Activated CD8-positive, alpha-beta memory T cell treated with anti-CD3 and anti-CD28 coated beads, Interleukin-2, amount 10 ng/mL, durations not matched to agents 7 days and 5 days (primary cell): ENCODE results near the gene GALNT16. TPM values are rescaled to one million over a fixed set of nuclear protein-coding genes. Genes with fewer than 3 reads are reported as not detected.
"Not testable (repeated sequence)": the region's sequence is repeated elsewhere in the genome, so short reads cannot be mapped to it uniquely, and the experiment has no call there.

ENCODE experiments used
- ATAC-seq: fragments of 150-1000 bp; cut with Tn5 transposase; one replicate; pipeline ENCODE4 v1.10.0; 2021; ENCODE audit warnings: moderate library complexity
- CTCF ChIA-PET: fragments of 350-600 bp; sonication (Branson Sonifier 250); formaldehyde crosslinking; loops from one replicate; lab custom pipeline; 2021; ENCODE audit warnings: antibody characterized with exemption; lab: Charles Lee
- DNase-seq: peaks from one replicate; pipeline ENCODE4 v3.0.0-alpha.2; 2020
- H3K27ac Mint-ChIP-seq: one replicate; pipeline ENCODE4 v1.8.0; 2021; ENCODE audit warnings: mild to moderate bottlenecking, mixed read lengths
- H3K27me3 Mint-ChIP-seq: one replicate; pipeline ENCODE4 v1.8.0; 2021; ENCODE audit warnings: mixed read lengths
- H3K36me3 Mint-ChIP-seq: one replicate; pipeline ENCODE4 v1.8.0; 2021; ENCODE audit warnings: mild to moderate bottlenecking, mixed read lengths
- H3K4me1 Mint-ChIP-seq: one replicate; pipeline ENCODE4 v1.8.0; 2021; ENCODE audit warnings: mixed read lengths
- H3K4me3 Mint-ChIP-seq: one replicate; pipeline ENCODE4 v1.8.0; 2021; ENCODE audit warnings: mild to moderate bottlenecking, moderate library complexity, mixed read lengths
- H3K9me3 Mint-ChIP-seq: one replicate; pipeline ENCODE4 v1.8.0; 2022; ENCODE audit warnings: low read depth, mixed read lengths
- total RNA-seq, 2 experiments: library from RNA; stranded (reverse); gene quantifications; one replicate each; pipeline ENCODE4 v1.2.3, GENCODE V29; 2021

Gene GALNT16
- total RNA-seq, 2 experiments from 2014 or later = 0.16 to 0.35 TPM

GRCh38 chr14:69263364-69263763 lies 3.4 kb downstream of the GALNT16 start:
- Mint-ChIP-seq H3K27ac (no peak overlapping the region), H3K4me3 (no peak overlapping the region), H3K4me1 (peaks cover 6% of the 10 kb centered on the region), H3K9me3 (no peaks in the 10 kb centered on the region), H3K27me3 (peaks cover 61% of the 10 kb centered on the region), H3K36me3 (no peaks in the 10 kb centered on the region)
- ATAC-seq (no peak), DNase-seq (no peak)
- CTCF ChIA-PET = no interaction called here

- no peaks in the 10 kb centered on the region for H3K36me3 Mint-ChIP-seq
- peaks cover 6% of the 10 kb centered on the region for H3K4me1 Mint-ChIP-seq
- CTCF ChIA-PET = no interaction called here
- DNase-seq (no peak), ATAC-seq (no peak)
- H3K4me3 Mint-ChIP-seq = no peak overlapping the region
- no peaks in the 10 kb centered on the region for H3K9me3 Mint-ChIP-seq
- peaks cover 57% of the 10 kb centered on the region for H3K27me3 Mint-ChIP-seq
- H3K27ac Mint-ChIP-seq = no peak overlapping the region
These were observed 3.8 kb downstream of the GALNT16 start for GRCh38 chr14:69263771-69264170.

GRCh38 chr14:69266572-69267345 lies 6.8 kb downstream of the GALNT16 start:
- H3K36me3 Mint-ChIP-seq = no peaks in the 10 kb centered on the region
- ATAC-seq = no peak
- no peak for DNase-seq
- no peaks in the 10 kb centered on the region for H3K9me3 Mint-ChIP-seq
- no peaks in the 10 kb centered on the region for H3K4me1 Mint-ChIP-seq
- CTCF ChIA-PET = no interaction called here
- H3K4me3 Mint-ChIP-seq = no peak overlapping the region
- H3K27me3 Mint-ChIP-seq = peaks cover 37% of the 10 kb centered on the region
- no peak overlapping the region for H3K27ac Mint-ChIP-seq

- no peak for DNase-seq
- CTCF ChIA-PET = no interaction called here
- no peak for ATAC-seq
- H3K27ac Mint-ChIP-seq = no peak overlapping the region
- no peaks in the 10 kb centered on the region for H3K36me3 Mint-ChIP-seq
- H3K4me1 Mint-ChIP-seq = no peaks in the 10 kb centered on the region
- H3K27me3 Mint-ChIP-seq = peaks cover 30% of the 10 kb centered on the region
- no peak overlapping the region for H3K4me3 Mint-ChIP-seq
- no peaks in the 10 kb centered on the region for H3K9me3 Mint-ChIP-seq
These were observed 7.5 kb downstream of the GALNT16 start for GRCh38 chr14:69267492-69267891.

- Mint-ChIP-seq H3K4me1 (no peaks in the 10 kb centered on the region), H3K27me3 (peaks cover 27% of the 10 kb centered on the region), H3K36me3 (no peaks in the 10 kb centered on the region), H3K4me3 (no peak overlapping the region), H3K9me3 (no peaks in the 10 kb centered on the region), H3K27ac (no peak overlapping the region)
- CTCF ChIA-PET = no interaction called here
- no peak for ATAC-seq
- no peak for DNase-seq
These were observed 8.3 kb downstream of the GALNT16 start for GRCh38 chr14:69268223-69268622.

GRCh38 chr14:69268763-69269162 lies 8.8 kb downstream of the GALNT16 start:
- Mint-ChIP-seq H3K27ac (no peak overlapping the region), H3K4me3 (no peak overlapping the region), H3K9me3 (no peaks in the 10 kb centered on the region), H3K27me3 (peaks cover 26% of the 10 kb centered on the region), H3K4me1 (no peaks in the 10 kb centered on the region), H3K36me3 (no peaks in the 10 kb centered on the region)
- CTCF ChIA-PET = no interaction called here
- ATAC-seq = no peak
- DNase-seq = no peak

- no peak overlapping the region for H3K4me3 Mint-ChIP-seq
- CTCF ChIA-PET = no interaction called here
- H3K4me1 Mint-ChIP-seq = no peaks in the 10 kb centered on the region
- H3K9me3 Mint-ChIP-seq = no peaks in the 10 kb centered on the region
- no peak for ATAC-seq
- peaks cover 22% of the 10 kb centered on the region for H3K27me3 Mint-ChIP-seq
- no peaks in the 10 kb centered on the region for H3K36me3 Mint-ChIP-seq
- no peak for DNase-seq
- H3K27ac Mint-ChIP-seq = no peak overlapping the region
These were observed 9.4 kb downstream of the GALNT16 start for GRCh38 chr14:69269381-69269780.

GRCh38 chr14:69270097-69270496 lies 10.1 kb downstream of the GALNT16 start:
- Mint-ChIP-seq H3K9me3 (no peaks in the 10 kb centered on the region), H3K4me3 (no peak overlapping the region), H3K36me3 (no peaks in the 10 kb centered on the region), H3K27me3 (peaks cover 22% of the 10 kb centered on the region), H3K27ac (no peak overlapping the region), H3K4me1 (no peaks in the 10 kb centered on the region)
- ATAC-seq (no peak), DNase-seq (no peak)
- CTCF ChIA-PET = no interaction called here

GRCh38 chr14:69270795-69271708 lies 11.1 kb downstream of the GALNT16 start:
- DNase-seq (no peak), ATAC-seq (no peak)
- Mint-ChIP-seq H3K9me3 (no peaks in the 10 kb centered on the region), H3K27ac (no peak overlapping the region), H3K36me3 (no peaks in the 10 kb centered on the region), H3K4me3 (no peak overlapping the region), H3K4me1 (no peaks in the 10 kb centered on the region), H3K27me3 (peaks cover 17% of the 10 kb centered on the region)
- CTCF ChIA-PET = no interaction called here

GRCh38 chr14:69274321-69274720 lies 14.4 kb downstream of the GALNT16 start:
- ATAC-seq (no peak), DNase-seq (no peak)
- Mint-ChIP-seq H3K4me3 (no peak overlapping the region), H3K36me3 (no peaks in the 10 kb centered on the region), H3K9me3 (no peaks in the 10 kb centered on the region), H3K27me3 (peaks cover 12% of the 10 kb centered on the region), H3K4me1 (no peaks in the 10 kb centered on the region), H3K27ac (no peak overlapping the region)
- CTCF ChIA-PET = no interaction called here

GRCh38 chr14:69275331-69275730 lies 15.4 kb downstream of the GALNT16 start:
- CTCF ChIA-PET = no interaction called here
- no peak overlapping the region for H3K4me3 Mint-ChIP-seq
- no peaks in the 10 kb centered on the region for H3K9me3 Mint-ChIP-seq
- H3K27ac Mint-ChIP-seq = no peak overlapping the region
- H3K36me3 Mint-ChIP-seq = no peaks in the 10 kb centered on the region
- H3K4me1 Mint-ChIP-seq = no peaks in the 10 kb centered on the region
- H3K27me3 Mint-ChIP-seq = peaks cover 16% of the 10 kb centered on the region
- ATAC-seq = no peak
- no peak for DNase-seq

GRCh38 chr14:69277356-69277755 lies 17.4 kb downstream of the GALNT16 start:
- H3K4me1 Mint-ChIP-seq, CTCF ChIA-PET, H3K4me3 Mint-ChIP-seq, DNase-seq, H3K36me3 Mint-ChIP-seq, H3K9me3 Mint-ChIP-seq, H3K27ac Mint-ChIP-seq, ATAC-seq: not testable (repeated sequence)
- peaks cover 18% of the 10 kb centered on the region for H3K27me3 Mint-ChIP-seq

- ATAC-seq (no peak), DNase-seq (no peak)
- Mint-ChIP-seq H3K36me3 (no peaks in the 10 kb centered on the region), H3K4me1 (no peaks in the 10 kb centered on the region), H3K9me3 (no peaks in the 10 kb centered on the region), H3K27ac (no peak overlapping the region), H3K4me3 (no peak overlapping the region), H3K27me3 (peaks cover 8% of the 10 kb centered on the region)
- CTCF ChIA-PET = no interaction called here
These were observed 20.9 kb downstream of the GALNT16 start for GRCh38 chr14:69280746-69281291.
